GM21447 (cell line): Measurements from ENCODE around the gene WHRN.

ENCODE experiments used
- ATAC-seq: cut with Tn5 transposase; IDR thresholded peaks from one replicate; pipeline ENCODE4 v1.9.1; 2021; ENCODE audit not compliant: unreplicated experiment

WHRN gene

DNA sequence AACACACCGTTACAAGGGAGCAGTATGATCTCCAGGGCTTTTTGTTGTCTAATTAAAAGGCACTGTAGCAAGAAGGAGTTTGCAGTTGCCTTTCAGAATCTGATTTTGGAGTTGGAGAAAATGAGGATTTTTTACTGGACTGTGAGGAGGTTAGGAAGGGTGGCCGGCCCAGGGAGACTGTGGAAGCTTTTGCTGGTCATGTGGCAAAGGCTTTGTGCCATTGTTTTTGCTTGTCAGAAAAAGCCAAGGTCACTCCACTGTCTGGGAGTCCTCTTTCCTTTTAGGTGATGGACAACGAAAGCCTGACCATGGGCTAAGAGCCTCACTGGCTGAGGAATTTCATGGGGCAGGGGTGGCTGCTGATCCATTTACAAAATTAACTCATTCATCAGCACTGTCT, 10.3 kb upstream of the WHRN start:
- no peak for ATAC-seq

DNA sequence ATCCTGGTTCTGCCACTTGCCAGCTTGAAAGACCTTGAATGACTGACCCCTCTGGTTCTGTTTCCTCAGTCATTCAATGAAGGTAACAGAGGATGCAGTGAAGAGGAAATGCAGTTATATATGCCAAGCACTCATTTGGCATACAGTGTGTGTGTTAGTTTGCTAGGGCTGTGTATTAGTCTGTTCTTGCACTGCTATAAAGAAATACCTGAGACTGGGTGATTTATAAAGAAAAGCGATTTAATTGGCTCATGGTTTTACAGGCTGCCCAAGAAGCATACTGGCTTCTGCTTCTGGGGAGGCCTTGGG, 8.6 kb upstream of the WHRN start:
- no peak for ATAC-seq

DNA sequence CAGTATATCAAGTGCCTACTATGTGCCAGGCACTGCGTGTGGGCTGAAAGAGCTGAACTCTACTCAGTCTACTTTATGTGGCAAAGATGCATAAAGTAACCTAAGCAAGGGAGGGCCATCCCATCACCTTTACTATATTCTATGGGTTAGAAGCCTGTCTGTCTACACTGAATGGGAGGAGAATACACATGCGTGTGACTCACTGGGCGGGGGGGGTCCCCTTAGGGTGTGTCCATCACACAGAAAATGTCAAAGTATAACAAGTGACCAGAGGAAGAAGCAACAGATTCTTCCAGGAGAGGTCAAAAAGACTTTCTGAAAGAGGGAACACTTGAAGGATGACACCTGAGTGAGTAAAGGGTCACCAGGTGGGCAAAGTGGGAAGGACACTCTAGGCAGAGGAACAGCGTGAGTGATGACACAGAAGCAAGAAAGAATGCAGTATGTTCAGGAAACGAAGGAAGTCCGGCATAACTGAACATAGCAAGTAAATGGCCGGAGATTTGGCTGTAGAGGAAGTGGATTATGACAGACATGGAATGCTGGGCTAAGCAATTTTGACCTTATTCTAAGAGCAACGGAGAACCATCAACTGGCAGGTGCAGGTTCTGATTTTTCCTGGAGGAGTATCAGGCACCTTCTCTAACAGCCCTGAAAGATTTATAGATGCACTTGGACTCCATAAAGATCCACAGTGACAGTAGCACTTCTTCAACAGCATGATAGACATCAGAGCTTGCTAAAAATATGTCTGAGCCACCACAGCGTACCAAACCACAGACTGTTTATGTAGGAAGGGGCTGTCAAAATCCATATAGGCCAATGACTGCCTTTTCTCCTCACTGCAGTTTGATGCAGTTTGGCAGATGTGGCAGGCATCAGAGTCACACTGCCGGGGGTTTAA, 8.0 kb upstream of the WHRN start:
- no peak for ATAC-seq

DNA sequence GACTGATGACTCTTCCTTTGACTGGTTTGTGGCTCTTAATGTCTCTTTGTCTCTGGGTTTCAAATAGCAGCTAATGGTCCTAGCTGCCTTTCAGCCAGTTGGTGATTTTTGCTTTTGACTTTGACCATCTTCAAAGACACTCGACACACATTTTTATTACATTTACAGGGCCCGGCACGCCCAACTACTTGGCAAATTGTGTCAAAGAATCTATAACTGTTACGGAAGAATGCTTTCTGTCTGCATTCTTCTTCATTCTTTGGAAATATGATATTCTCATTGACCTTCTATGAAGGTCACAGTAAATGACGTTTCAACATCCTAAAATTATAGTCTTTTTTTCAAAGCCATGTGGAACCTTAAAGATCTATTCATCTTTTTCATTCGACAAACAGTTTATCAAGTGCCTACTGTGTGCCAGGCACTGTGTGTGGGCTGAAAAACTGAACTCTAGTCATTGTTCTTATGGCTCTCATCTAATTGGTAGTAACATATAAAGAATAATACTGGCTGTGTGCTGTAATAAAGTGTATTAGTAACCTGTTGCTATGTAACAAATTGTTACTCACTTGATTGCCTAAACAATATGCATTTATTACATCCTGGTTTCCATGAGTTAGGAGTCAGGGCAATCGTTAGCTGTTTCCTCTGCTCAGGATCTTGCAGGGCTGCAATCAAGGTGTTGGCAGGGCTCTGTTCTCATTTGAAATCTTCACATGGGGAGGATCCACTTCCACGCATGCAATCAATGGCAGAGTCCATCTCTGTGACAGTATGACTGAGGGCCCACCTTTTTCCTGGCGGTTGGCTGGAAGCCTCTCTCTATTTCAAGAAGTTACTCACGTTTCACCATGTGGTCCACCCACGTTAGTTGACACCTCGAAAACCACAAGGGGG, 7.0 kb upstream of the WHRN start:
- ATAC-seq, result no peak

DNA sequence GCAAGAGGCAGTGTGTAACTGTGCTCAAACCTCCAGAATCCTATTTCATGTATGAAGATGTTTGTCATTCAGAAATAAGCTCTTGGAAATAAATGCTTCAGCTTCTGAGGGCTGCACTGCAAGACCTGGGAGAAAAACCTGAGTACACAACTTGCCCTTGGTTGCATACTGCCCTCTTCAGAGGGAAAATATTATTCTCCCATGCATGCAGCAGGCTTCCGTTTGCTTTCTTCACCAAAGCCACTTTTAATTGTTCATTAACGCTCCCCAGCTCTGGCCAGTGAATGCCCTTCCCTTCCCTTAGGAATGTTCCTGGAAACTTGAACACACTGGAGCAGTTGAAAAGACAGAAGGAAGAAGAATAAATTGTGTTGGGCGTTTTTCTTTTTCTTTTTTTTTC, 2.5 kb upstream of the WHRN start:
- ATAC-seq, result no peak

DNA sequence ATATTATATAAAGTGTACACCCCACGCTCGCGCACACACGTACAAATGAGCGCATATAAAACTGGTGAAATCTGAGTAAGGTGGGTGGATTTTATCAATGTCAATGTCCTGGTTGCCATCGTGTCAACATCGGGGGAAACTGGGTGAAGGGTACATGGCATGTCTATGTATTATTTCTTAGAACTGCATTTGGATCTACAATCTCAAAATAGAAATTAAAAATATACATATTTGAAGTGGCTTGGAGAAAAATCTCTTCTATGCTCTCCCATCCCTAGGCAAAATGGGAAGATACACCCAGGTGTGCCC, 763 bp upstream of the WHRN start:
- no peak for ATAC-seq

DNA sequence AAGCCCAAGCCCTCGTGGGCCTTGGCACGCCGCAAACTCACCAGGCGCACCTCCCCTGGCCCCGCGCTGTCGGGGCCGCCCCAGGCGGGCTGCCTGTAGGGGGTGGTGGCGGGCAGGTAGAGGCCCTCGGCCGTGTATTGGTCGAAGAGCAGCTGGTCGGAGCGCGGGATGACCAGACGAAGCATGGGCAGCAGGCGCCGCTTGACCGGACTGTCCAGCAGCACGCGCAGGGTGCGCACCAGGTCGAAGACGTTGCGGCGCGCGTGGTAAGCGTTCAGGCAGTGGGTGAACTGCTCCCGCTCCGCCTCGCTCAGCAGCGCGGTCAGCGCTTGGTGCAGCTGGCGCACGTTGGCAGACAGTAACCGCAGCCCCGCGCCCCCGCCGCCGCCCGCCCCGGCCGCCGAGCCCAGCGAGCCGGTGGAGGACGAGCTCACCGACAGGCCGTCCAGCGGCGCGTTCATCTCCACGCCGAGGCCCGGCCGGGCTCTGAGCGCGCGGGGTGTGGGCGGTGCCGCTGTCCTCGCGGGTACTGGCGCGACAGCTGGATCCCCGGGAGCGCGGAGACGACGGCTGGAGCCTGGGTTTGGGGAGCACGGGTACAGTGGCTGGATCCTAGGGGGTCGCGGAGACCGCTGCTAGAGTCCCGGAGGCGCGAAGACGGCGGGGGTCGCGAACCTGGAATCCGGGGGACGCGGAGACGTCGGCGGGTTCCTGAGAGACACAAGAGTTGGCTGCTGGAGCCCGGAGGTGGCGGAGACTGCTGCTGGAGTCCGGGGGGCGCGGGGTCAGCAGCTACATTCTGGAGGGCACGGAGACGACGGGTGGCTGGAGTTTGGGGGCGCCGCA, 709 bp downstream of the WHRN start:
- ATAC-seq, result no peak

DNA sequence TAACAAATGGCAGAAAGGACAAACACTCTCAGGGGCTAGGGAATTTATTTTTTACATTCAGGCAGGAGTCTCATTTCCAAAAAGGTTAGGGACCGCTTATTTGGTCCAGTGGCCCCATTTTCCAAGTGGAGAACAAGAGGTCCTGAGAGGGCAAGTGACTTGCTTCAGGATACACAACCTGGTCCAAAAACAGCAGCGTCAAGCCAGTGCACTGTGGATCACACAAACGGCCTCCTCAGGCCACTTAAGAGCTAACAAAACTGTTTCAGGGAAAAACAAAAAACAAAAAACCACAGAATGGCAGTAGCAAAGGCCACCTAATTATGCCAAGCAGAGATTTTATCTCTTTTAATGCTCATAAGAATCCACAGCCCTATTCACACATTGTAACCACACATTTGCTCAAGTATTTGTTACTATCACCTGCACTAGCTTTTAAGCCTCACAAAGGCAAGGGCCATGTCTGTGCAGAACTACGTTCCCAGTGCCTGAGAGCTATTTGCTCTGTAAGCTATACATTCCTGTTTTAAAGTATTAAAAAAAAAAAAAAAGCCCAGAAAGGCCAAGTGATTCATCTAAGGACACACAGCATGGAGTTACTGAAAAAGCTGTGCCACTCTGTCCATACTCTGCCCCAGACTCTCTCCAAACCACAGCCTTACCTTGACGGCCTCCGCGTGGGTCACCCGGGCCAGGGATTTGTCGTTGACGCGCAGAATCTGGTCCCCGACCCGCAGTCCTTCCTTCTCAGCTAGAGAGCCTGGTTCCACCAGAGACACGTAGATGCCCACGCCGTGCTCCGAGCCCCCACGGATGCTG, 1.5 kb downstream of the WHRN start:
- ATAC-seq, result no peak

DNA sequence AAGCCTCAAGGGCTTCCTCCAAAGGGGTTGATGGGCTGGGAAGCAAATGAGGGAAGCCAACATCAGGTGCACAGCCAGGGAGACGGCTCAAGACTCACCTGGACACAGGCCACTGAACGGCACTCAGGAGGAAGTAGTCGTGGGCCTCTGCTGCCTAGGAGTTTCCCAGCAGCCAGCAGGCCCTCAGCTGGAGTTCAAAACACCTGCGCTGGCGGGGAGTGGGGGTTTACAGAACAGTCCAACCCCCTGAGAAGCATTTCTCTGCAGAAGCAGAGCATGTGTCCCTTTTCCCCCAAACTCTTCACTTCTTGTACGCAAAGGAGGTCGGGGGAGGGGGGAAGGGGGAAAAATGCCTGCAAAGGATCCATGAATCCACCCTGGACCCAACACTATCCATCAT, 2.3 kb downstream of the WHRN start:
- no peak for ATAC-seq

DNA sequence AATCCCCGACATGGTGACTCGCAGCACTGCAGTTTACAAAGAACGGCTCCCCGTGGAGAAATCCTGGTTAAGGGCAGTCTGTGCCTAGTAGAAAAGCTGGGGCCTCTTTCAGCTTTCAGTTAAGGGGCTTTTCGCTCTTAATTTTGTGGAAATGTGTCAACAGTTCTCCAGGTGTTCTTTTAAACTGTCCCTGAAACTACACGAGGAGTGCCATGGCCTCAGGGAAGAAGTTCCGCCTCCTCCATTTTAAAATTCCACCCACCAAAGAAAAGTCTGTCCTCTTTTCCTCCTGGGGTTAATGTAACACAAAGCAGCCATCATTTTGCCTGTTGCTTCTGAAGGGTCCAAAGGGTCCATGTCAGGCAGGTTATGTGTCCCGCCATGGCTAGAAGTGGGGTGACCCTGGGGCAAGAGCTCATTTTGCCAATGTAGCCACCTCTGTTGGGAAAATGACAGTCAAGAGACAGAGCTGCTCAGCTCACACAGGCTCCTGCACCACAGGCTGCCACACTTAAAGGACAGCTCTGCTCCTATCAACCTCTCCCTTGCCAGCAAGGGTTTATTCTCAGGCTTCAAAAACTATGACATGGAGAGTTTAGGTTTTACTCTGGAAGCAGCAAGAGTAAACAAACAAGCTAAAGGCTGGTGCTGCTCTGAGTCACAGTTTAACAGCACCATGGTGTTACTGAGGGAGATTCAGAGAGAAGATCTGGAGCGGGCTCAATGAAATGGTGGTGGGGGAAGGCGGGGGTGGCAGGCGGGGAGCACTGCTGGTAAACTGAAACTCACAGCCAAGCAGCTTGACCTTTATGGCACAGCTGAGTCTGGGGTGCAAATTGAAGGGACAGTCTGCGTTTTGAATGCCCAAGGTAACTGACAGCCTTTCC, 3.2 kb downstream of the WHRN start:
- ATAC-seq, result no peak

DNA sequence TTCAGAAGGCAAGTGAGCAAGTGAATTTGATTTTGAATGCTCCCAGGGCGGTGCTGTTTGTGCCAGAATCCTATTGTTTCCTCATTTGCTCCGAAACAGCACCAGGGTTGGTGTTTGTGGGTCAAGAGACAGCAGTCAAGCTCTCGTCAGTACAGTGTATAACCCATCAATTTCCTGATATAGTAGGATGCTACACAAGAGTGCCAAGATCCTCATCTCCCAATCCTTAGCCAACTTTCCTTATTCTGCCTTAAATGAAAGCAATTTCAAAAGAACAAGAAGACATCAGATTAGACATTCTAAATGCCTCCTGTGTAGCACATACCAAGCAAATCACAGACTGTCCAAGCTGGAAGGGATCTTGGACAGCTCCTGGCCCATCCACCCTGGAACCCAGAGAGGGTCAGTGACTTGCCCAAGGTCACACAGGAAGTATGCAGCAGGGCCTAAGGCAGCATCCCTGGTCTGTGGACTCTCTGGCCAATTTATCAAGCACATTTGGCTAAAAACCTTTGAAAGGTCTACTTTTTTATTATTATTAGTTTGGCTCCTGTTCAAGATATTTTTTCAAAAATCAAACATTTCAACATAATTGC, 4.5 kb downstream of the WHRN start:
- ATAC-seq, result no peak

DNA sequence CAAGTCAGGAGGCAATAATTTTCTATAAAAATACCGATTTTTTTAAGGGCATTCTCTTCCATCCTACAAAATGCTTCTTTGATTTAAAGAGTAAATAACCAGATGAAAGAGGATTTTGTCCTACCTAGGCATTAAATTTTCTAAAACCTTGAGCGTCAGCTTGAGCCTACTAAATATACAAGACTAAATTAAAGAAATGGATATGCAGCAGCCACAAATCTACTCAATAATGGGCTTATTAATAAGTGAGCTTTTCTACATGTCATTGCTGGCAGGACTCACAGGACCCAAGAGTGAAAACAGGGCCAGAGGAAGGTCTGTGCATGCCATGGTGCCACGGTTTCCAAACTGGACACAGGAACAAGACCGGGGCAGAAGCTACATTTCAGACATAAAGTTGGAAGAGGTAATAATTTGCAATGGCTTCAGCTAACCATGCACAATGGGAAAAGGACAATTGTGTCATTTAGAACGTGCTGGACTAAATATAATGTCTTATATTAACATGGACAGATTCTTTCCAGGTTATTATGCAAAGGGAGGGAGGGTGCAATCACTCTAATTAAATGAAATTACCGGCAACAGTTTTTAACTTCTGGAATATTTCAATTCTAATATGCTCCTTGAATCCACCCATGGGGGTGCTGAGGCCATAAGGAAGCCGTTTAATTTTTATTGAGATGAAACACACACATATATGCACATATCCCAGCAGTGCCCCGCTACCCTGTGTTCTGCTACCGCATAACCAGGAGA, 5.2 kb downstream of the WHRN start:
- ATAC-seq, result no peak

DNA sequence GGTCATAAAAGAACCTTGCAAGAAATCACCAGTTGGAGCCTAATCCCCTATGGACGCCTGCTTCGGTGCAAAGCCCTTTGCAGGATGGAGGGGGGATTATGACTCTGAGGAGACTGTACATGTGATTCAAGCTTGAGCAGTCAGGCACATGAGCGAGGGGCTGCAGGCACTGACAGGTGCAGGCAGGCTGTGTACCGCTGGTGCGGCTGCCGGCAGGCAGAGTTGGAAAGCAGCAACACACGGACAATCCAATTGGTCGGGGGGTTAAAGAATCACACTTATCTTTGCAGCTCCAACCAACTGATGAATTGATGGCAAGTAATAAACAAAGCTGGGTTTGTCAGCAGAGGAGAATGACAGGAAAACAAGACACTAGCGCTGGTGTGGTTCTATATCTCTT, 5.7 kb downstream of the WHRN start:
- ATAC-seq, result no peak

DNA sequence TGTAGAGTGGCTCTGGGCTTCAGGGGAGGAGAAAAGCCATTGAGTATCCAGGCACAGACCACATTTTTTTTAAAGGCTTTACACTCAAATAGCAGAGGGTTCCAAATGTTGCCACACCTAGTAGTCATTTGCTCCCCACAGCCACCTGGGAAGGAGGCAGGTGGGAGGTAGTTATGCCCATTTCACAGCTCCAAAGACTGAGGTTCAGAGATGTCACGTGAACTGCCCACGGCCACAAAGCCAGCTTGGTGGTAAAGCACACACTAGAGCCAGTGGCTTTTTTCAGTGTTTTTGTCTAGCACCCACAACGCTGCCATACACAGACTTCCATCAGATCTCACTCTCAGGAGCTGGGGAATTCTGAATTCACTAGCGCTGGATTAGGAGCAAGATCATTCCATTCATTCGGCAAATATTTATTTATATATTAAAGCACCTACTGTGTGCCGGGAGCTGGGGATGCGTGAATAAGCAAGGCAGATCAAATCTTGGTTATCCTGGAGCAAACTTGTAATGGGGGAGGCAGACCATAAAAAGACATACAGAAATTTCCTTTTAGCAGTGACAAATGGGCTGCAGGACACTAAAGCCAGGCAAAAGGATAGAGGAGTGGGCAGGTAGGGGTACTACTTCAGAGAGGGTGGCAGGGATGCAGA, 7.4 kb downstream of the WHRN start:
- ATAC-seq, result no peak

DNA sequence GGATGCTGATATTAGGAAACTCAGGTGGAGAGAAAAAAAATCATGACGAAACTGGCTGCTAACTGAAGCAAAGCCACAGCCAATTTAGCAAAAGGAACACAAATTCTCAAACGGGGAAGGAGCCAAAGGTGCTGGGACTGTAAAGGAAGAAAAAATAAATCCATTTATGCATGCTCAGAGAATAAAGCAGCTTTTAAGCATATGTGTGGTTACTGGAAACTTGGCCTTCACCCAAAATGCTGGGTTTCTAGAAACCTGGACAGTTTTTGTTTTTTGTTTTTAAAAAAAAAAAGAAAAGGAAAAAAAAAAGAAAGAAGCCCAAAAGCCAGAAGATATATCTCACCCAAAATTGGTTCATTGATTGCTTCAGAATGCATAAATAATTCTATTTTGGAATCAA, 8.0 kb downstream of the WHRN start:
- no peak for ATAC-seq

DNA sequence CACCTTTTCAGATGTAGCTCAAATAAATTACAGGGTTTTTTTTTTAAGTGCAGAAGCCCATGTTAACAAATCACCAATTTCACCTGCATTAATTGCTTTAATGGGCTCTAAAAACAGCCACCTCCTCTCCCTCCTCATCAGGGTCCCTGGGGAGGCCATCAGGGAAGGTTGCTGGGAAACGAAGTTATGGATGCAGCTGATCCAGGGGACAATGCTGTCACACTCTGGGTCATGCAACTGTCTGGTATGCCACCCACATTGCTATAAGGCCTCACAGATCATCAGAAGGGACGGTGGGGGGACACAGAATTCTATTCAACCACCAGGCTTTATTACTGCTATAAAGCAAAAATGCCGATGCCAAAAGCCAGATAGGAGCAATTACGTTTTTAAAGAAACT, 9.3 kb downstream of the WHRN start:
- ATAC-seq, result no peak

DNA sequence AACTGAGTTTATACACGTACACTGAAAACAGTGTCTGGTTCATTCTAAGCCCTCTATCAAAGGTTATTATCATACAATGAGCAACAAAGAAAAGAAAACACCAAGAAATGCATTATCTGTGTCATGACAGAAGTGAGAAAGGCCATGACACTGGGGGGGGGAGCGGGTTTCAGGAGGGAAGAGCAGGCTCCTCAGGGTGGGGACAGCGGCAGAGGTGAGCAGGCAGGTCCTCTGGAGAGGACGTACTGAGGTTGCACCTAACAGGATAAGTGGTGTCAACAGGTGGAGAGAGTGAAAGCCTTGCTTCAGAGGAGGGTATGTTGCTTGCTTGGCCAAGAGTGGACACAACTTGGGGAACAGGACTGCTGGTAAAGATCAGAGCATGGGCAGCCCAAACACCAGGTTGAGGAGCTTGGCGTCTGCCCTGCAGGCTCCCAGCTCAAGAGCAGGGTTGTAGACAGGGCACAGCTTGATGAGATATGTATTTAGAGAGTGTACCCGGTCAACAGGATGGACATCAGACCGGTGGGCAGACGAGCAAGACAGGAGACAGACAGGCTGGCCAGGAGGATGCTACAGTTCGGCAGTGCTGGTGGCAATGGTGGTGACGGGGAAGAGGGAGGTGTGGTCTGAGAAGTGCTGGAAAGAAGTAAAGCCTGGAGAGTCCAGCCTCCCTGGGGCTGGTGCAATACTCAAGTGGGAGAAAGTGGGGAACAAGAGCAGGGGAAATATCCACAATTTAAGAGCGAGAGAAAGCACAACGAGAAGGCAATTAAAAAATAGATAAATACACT, 10.3 kb downstream of the WHRN start:
- no peak for ATAC-seq
